HepG2 (cell line): ENCODE data around the gene HNRNPH3. TPM values are rescaled to one million over a fixed set of nuclear protein-coding genes. Genes with fewer than 3 reads are reported as not detected.

Experiments
- BRF2 ChIP-seq: sonication (generic); formaldehyde crosslinking; IDR thresholded peaks from 2 replicates; pipeline ENCODE4 v1.8.1; 2022; ENCODE audit warnings: mild to moderate bottlenecking, missing genetic modification reagents
- ERF ChIP-seq: IDR thresholded peaks from 2 replicates; pipeline ENCODE4 v1.6.1; 2018; ENCODE audit warnings: missing biosample characterization, missing genetic modification reagents
- HNF4A ChIP-seq: sonication (generic); formaldehyde crosslinking; IDR thresholded peaks from 2 replicates; pipeline ENCODE4 v1.4.0; 2020; ENCODE audit warnings: missing genetic modification reagents
- KLF9 ChIP-seq: IDR thresholded peaks from 2 replicates; pipeline ENCODE4 v1.6.1; 2016; ENCODE audit warnings: low read depth
- MIER3 ChIP-seq: IDR thresholded peaks from 2 replicates; pipeline ENCODE4 v1.6.1; 2016; ENCODE audit warnings: missing compliant biosample characterization, borderline replicate concordance
- NR2F1 ChIP-seq, 2 experiments: fragments of 450-650 bp in 1 of 2; formaldehyde crosslinking in 1 of 2; IDR thresholded peaks; 2 replicates each; pipeline versions ENCODE4 v1.5.0 to v1.6.1; 2016 to 2020; ENCODE audit warnings: mild to moderate bottlenecking in 1 of 2, missing compliant biosample characterization in 1 of 2, missing genetic modification reagents in 1 of 2, moderate library complexity in 1 of 2
- PLSCR1 ChIP-seq: sonication (generic); formaldehyde crosslinking; IDR thresholded peaks from 2 replicates; pipeline ENCODE4 v1.5.0; 2020; ENCODE audit warnings: missing genetic modification reagents, mild to moderate bottlenecking, borderline replicate concordance
- RBM22 ChIP-seq: fragments of 200-400 bp; formaldehyde crosslinking; optimal IDR thresholded peaks from 2 replicates; pipeline ENCODE3; 2017; ENCODE audit warnings: mild to moderate bottlenecking, low read length, moderate library complexity
- SKI ChIP-seq: fragments of 450-650 bp; IDR thresholded peaks from one replicate; pipeline ENCODE4 v1.6.1; 2018; ENCODE audit warnings: mild to moderate bottlenecking; ENCODE audit not compliant: partially characterized antibody
- ZBTB39 ChIP-seq: sonication (generic); formaldehyde crosslinking; IDR thresholded peaks from 2 replicates; pipeline ENCODE4 v1.5.0; 2020; ENCODE audit warnings: missing genetic modification reagents
- ZNF382 ChIP-seq: sonication (generic); formaldehyde crosslinking; IDR thresholded peaks from 2 replicates; pipeline ENCODE4 v1.5.0; 2020; ENCODE audit warnings: missing genetic modification reagents, mild to moderate bottlenecking, borderline replicate concordance
- ZNF431 ChIP-seq: sonication (generic); formaldehyde crosslinking; IDR thresholded peaks from 2 replicates; pipeline ENCODE4 v1.9.0; 2022; ENCODE audit warnings: missing genetic modification reagents, low read depth, mild to moderate bottlenecking, borderline replicate concordance
- ZNF615 ChIP-seq: sonication (generic); formaldehyde crosslinking; IDR thresholded peaks from 2 replicates; pipeline ENCODE4 v1.5.0; 2020; ENCODE audit warnings: mild to moderate bottlenecking, missing genetic modification reagents, borderline replicate concordance
- ZSCAN20 ChIP-seq: sonication (generic); formaldehyde crosslinking; IDR thresholded peaks from 2 replicates; pipeline ENCODE4 v1.4.0; 2020; ENCODE audit warnings: missing genetic modification reagents, mild to moderate bottlenecking, borderline replicate concordance
- polyA plus RNA-seq, 8 experiments: library from polyadenylated mRNA; depleted of rRNA in 3 of 8; stranded (reverse) in 7 of 8; unstranded in 1 of 8; fragments of >200 nt; fragmentation: Illumina TruSeq in 4 of 8; extraction: Trizol in 4 of 8; gene quantifications; 2 replicates each; pipeline versions ENCODE4 v1.2.1 to v1.2.3, GENCODE V29; 2011 to 2016; ENCODE audit warnings: low read depth in 4 of 8, missing spikeins in 1 of 8, mixed read lengths in 1 of 8; ENCODE audit not compliant: insufficient read depth in 1 of 8
- total RNA-seq, 5 experiments: library from RNA; depleted of rRNA; stranded (reverse); fragments of >200 nt; fragmentation: Illumina TruSeq; extraction: Trizol; gene quantifications; 2 replicates each; pipeline ENCODE4 v1.2.3, GENCODE V29; 2016; ENCODE audit warnings: low read depth in 1 of 5
- TF ChIP-seq, protein P1 (sequence below): sonication (generic); formaldehyde crosslinking; conservative IDR thresholded peaks from 2 replicates; pipeline ENCODE4 v1.8.0; 2022; ENCODE audit warnings: mild to moderate bottlenecking, moderate library complexity, missing genetic modification reagents
- TF ChIP-seq, protein P2 (sequence below): IDR thresholded peaks from 2 replicates; pipeline ENCODE4 v1.4.0; 2020; ENCODE audit warnings: mild to moderate bottlenecking, missing genetic modification reagents
- TF ChIP-seq, protein P3 (sequence below): sonication (generic); IDR thresholded peaks from 2 replicates; pipeline ENCODE4 v1.6.1; 2016; ENCODE audit warnings: low read depth, borderline replicate concordance
- TF ChIP-seq, protein P4 (sequence below): sonication (generic); formaldehyde crosslinking; IDR thresholded peaks from 2 replicates; pipeline ENCODE4 v1.5.0; 2020; ENCODE audit warnings: missing genetic modification reagents

The HNRNPH3 gene
- total and polyA plus RNA-seq, 2 of the 13 experiments (the other 11 are each of a cell fraction or from before 2014, with no cell fraction given): 46.0 to 47.7 TPM

- TF ChIP-seq NR2F1 (CRISPR knock-in tag; IDR thresholded peaks at IDR 0.05) (0 out of 4 replicates have a peak, but pooled peaks of 1 of the 2 experiments have one; percentile 31), ZBTB39 (no peak), SKI (no peak), KLF9 (CRISPR knock-in tag) (no peak), ERF (CRISPR knock-in tag) (no peak), ZNF431 (no peak), HNF4A (CRISPR knock-in tag) (peak; percentile 95), RBM22 (no peak), BRF2 (CRISPR knock-in tag) (no peak), ZNF615 (CRISPR knock-in tag) (no peak), PLSCR1 (no peak), ZSCAN20 (no peak), MIER3 (CRISPR knock-in tag) (no peak), ZNF382 (no peak)
- TF ChIP-seq, protein P1, sequence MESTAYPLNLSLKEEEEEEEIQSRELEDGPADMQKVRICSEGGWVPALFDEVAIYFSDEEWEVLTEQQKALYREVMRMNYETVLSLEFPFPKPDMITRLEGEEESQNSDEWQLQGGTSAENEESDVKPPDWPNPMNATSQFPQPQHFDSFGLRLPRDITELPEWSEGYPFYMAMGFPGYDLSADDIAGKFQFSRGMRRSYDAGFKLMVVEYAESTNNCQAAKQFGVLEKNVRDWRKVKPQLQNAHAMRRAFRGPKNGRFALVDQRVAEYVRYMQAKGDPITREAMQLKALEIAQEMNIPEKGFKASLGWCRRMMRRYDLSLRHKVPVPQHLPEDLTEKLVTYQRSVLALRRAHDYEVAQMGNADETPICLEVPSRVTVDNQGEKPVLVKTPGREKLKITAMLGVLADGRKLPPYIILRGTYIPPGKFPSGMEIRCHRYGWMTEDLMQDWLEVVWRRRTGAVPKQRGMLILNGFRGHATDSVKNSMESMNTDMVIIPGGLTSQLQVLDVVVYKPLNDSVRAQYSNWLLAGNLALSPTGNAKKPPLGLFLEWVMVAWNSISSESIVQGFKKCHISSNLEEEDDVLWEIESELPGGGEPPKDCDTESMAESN (CRISPR knock-in tag): no peak
- TF ChIP-seq, protein P2, sequence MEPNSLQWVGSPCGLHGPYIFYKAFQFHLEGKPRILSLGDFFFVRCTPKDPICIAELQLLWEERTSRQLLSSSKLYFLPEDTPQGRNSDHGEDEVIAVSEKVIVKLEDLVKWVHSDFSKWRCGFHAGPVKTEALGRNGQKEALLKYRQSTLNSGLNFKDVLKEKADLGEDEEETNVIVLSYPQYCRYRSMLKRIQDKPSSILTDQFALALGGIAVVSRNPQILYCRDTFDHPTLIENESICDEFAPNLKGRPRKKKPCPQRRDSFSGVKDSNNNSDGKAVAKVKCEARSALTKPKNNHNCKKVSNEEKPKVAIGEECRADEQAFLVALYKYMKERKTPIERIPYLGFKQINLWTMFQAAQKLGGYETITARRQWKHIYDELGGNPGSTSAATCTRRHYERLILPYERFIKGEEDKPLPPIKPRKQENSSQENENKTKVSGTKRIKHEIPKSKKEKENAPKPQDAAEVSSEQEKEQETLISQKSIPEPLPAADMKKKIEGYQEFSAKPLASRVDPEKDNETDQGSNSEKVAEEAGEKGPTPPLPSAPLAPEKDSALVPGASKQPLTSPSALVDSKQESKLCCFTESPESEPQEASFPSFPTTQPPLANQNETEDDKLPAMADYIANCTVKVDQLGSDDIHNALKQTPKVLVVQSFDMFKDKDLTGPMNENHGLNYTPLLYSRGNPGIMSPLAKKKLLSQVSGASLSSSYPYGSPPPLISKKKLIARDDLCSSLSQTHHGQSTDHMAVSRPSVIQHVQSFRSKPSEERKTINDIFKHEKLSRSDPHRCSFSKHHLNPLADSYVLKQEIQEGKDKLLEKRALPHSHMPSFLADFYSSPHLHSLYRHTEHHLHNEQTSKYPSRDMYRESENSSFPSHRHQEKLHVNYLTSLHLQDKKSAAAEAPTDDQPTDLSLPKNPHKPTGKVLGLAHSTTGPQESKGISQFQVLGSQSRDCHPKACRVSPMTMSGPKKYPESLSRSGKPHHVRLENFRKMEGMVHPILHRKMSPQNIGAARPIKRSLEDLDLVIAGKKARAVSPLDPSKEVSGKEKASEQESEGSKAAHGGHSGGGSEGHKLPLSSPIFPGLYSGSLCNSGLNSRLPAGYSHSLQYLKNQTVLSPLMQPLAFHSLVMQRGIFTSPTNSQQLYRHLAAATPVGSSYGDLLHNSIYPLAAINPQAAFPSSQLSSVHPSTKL (CRISPR knock-in tag): peak; percentile 68
- TF ChIP-seq, protein P3, sequence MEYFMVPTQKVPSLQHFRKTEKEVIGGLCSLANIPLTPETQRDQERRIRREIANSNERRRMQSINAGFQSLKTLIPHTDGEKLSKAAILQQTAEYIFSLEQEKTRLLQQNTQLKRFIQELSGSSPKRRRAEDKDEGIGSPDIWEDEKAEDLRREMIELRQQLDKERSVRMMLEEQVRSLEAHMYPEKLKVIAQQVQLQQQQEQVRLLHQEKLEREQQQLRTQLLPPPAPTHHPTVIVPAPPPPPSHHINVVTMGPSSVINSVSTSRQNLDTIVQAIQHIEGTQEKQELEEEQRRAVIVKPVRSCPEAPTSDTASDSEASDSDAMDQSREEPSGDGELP: no peak
- TF ChIP-seq, protein P4, sequence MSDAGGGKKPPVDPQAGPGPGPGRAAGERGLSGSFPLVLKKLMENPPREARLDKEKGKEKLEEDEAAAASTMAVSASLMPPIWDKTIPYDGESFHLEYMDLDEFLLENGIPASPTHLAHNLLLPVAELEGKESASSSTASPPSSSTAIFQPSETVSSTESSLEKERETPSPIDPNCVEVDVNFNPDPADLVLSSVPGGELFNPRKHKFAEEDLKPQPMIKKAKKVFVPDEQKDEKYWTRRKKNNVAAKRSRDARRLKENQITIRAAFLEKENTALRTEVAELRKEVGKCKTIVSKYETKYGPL (CRISPR knock-in tag): no peak
Measured at GRCh38 chr10:68303849-68304412, 27.9 kb upstream of the HNRNPH3 start (continued).
